ENCODE results near the gene OXTR.

OXTR gene

DNA sequence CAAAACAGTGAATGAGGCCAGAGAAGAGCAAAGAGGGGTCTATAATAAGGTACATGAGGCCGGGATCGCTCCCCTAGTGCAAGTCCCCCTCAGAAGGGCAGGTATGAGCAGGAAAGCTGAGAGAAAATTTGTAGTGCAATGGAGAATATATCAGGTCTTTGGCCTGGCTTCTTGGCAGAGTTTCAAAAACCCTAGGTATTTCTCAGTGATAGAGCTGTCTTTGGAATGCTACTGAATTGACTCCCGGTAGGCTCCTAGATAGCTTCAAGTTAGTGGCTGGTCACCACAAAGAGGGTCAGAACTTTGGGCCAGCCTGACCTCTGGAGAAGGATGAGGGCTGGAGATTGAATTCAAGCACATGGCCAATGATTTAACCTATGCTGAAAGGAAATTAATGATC, 30.6 kb upstream of the OXTR start:
- no peak for TF ChIP-seq CTCF (IDR thresholded peaks at IDR 0.05; ENCODE audit: insufficient read depth, low read depth, low read length, missing control alignments)
- H3K4me3 ChIP-seq (ENCODE audit: low read depth, low read length): no peak overlapping the region
- DNase-seq (ENCODE audit: low read depth): no peak

GRCh38 chr3:8794247-8794646, 24.8 kb upstream of the OXTR start:
- H3K4me3 ChIP-seq (ENCODE audit: low read depth, low read length): no peak overlapping the region
- no peak for DNase-seq (ENCODE audit: low read depth)
- no peak for TF ChIP-seq CTCF (IDR thresholded peaks at IDR 0.05; ENCODE audit: insufficient read depth, low read depth, low read length, missing control alignments)

DNA sequence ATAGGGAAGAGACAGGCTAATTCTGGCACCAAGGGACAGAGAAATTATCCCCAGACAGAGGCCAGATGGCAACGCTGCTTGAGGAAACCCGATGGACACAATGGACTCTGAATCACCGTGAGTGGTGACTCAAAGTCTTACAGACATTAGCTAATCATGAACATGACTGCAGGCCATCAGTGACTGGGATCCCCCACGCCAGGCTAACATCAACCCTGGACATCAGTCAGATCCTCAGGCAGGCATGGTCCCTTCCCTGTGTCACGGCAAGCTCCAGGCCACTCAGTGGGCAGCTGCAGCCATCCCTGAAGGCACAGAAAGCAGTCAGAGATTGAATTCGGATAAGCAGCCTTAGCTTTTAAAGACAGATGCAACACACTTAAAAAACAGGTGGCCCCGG, 23.8 kb upstream of the OXTR start:
- no peak for DNase-seq (ENCODE audit: low read depth)
- no peak overlapping the region for H3K4me3 ChIP-seq (ENCODE audit: low read depth, low read length)
- no peak for TF ChIP-seq CTCF (IDR thresholded peaks at IDR 0.05; ENCODE audit: insufficient read depth, low read depth, low read length, missing control alignments)

- no peak for TF ChIP-seq CTCF (IDR thresholded peaks at IDR 0.05; ENCODE audit: insufficient read depth, low read depth, low read length, missing control alignments)
- no peak for DNase-seq (ENCODE audit: low read depth)
- H3K4me3 ChIP-seq (ENCODE audit: low read depth, low read length): no peak overlapping the region
Measured at GRCh38 chr3:8790529-8790928, 21.1 kb upstream of the OXTR start.

GRCh38 chr3:8784676-8785435, 15.4 kb upstream of the OXTR start:
- no peak overlapping the region for H3K4me3 ChIP-seq (ENCODE audit: low read depth, low read length)
- no peak for TF ChIP-seq CTCF (IDR thresholded peaks at IDR 0.05; ENCODE audit: insufficient read depth, low read depth, low read length, missing control alignments)
- no peak for DNase-seq (ENCODE audit: low read depth)

GRCh38 chr3:8780279-8780678, 10.9 kb upstream of the OXTR start:
- DNase-seq (ENCODE audit: low read depth): no peak
- H3K4me3 ChIP-seq (ENCODE audit: low read depth, low read length): no peak overlapping the region
- no peak for TF ChIP-seq CTCF (IDR thresholded peaks at IDR 0.05; ENCODE audit: insufficient read depth, low read depth, low read length, missing control alignments)

DNA sequence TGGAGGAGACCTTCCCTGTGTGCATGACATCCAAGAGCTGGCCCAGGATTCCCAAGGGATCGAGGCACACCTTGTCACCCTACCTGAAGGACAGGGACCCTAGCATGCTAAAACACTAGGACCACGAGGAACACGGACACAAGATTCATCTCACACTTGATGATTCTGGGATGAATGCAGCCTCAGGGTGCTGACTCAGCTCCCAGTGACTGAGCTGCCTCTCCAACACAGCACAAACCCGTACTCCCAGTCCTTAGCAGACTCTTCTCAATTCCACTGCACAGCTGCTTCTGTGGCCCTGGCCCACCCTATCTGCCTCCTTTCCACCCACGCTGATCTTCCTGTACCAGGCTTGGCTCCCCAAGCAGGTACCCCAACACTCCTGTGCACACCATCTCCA, 9.1 kb upstream of the OXTR start:
- TF ChIP-seq CTCF (IDR thresholded peaks at IDR 0.05; ENCODE audit: insufficient read depth, low read depth, low read length, missing control alignments): no peak
- DNase-seq (ENCODE audit: low read depth): no peak
- no peak overlapping the region for H3K4me3 ChIP-seq (ENCODE audit: low read depth, low read length)

Data from GM12865 (cell line).